ENCODE data around the gene PARP12.

The PARP12 gene

DNA sequence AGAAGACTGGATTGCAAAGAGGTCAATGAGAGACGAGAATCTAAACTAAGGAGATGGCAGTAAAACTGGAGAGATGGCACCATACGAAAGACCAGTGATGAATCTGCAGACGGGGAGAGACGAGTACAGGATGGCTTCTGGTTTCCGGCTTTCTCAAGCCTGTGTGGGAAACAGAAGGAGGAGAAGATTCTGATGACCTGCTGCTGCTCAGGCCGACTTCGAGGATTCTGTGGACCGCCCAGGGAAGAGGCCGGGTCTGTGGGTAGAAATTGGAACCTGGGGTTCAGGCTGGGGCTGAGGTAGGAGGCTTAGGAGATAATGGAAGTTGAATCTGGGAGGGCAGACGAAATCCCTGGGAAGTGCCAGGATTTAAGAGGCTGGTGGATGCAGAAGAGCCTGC lies 48.6 kb downstream of the PARP12 start:
- DNase-seq (ENCODE audit: low read depth): no peak

DNA sequence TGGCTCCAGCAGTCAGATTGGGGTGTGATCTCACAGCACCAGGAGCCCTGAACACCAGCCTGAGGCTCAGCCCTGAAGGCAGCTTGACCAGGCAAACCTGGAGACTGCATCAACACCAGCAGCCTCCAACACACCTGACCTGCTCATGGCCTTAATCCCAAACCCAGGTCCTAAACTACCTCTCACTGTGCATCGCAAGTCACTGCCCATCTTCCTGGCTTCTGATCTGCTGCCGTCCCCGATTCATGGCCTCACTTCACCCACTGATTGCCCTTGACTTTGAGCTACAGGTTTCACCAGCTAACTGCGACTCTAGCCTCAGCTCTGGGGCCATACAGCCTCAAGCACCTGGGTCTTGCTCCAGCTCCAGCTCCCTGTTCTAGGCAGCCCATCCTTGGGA lies 49.1 kb downstream of the PARP12 start:
- DNase-seq (ENCODE audit: low read depth): no peak

DNA sequence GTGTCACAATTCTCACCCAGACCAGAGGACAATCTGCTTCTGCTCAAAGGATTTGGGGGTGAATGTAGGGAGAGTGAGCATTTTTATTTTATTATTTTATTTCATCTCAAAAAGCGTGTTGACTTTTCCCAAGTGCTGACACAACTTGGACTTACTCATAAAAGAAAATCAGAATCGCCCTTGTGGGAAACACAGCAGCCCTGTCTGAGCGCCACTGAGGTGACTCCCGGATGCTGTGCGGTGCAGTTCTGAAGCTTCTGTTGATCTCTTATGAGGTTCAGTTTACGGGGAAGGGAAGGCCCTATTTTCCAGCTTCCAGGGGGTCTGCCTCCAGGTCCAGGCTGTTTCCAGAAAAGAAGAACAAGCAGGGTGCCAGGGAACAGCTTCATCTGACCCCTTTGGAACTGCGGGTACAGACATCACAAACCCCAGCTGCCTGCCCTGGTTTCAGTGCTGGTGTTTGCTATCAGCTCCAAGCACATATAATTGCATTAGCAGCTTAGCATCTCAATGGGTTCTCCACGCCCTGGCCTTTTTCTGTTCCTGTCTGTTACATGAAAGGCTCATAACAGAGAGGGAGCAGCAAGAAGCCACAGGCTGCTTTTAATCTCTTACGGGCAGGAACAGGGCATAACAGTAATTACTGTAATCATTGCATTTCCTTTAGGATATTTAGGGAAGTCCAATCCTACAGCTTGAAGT lies 52.4 kb downstream of the PARP12 start:
- DNase-seq (ENCODE audit: low read depth): no peak

- no peak for DNase-seq (ENCODE audit: low read depth)
Observed at GRCh38 chr7:140009735-140010134, 53.0 kb downstream of the PARP12 start.

DNA sequence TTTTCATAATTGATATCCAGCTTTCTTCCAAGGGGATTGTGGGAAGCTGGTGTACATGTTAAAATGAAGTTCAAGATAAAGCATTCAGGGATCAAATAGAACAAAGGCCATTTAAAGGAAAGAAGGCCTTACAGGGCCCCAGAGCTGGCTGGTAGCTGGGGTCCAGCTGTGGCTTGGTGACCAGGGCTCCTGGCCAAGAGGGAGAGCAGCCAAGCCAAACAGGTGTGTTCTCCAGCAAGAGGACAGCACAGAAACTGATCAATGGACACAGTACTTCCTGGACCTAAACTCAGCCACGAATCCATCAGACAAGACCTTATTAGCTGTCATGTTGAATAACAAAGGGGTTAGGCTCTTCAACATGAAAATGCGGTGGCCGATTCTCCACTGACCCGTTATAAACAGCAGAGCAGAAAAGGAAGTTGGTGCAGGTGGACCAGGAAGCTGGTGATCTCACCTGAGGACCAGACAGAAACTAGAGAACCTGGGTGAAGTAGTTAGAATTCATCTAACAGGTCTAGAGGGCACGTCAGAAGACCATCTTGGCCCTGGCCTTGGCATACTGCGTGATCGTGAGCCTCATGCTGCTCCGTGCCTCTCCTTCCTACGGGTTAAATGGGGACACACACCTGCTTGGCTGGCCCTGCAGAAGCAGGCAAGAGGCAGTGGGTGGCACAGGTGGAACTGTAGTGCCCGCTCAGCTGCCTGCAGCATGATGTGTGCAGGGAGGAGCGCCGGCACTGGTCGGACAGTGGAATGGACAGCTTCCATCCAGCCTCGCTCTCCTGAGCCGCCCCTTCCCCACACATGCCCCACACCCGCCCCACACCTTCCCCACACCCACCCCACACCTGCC lies 53.8 kb downstream of the PARP12 start:
- no peak for DNase-seq (ENCODE audit: low read depth)

GRCh38 chr7:140007051-140007690 lies 55.6 kb downstream of the PARP12 start:
- DNase-seq (ENCODE audit: low read depth): no peak

GRCh38 chr7:140006600-140006999 lies 56.2 kb downstream of the PARP12 start:
- no peak for DNase-seq (ENCODE audit: low read depth)

GRCh38 chr7:140005754-140006503 lies 56.8 kb downstream of the PARP12 start:
- DNase-seq (ENCODE audit: low read depth): peak; percentile 34

DNA sequence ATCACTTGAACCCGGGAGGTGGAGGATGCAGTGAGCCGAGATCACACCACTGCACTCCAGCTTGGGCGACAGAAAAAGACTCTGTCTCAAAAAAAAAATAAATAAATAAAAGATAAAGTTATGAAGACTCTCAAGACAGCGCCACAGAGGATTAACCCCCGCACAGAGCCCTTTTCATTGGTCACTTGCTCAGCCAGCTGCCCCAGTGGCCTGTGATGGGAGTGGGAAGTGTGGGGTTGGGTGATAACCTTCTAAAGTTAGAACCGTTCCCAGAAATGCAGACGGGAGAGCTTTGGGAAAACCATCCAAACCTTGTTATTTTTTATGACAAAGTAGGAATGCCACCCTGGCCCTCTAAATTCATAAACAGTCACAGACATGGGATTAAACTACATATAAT lies 57.4 kb downstream of the PARP12 start:
- DNase-seq (ENCODE audit: low read depth): no peak

GRCh38 chr7:140004672-140005071 lies 58.1 kb downstream of the PARP12 start:
- DNase-seq (ENCODE audit: low read depth): no peak

- peak; percentile 70 for DNase-seq (ENCODE audit: low read depth)
Observed at GRCh38 chr7:140003913-140004382, 58.8 kb downstream of the PARP12 start.

GRCh38 chr7:140000666-140001268 lies 62.0 kb downstream of the PARP12 start:
- no peak for DNase-seq (ENCODE audit: low read depth)

GRCh38 chr7:139999516-139999915 lies 63.2 kb downstream of the PARP12 start:
- no peak for DNase-seq (ENCODE audit: low read depth)

GRCh38 chr7:139998572-139998971 lies 64.2 kb downstream of the PARP12 start:
- DNase-seq (ENCODE audit: low read depth): no peak

- DNase-seq (ENCODE audit: low read depth): peak; percentile 64
Observed at GRCh38 chr7:139995017-139995915, 67.5 kb downstream of the PARP12 start.

DNA sequence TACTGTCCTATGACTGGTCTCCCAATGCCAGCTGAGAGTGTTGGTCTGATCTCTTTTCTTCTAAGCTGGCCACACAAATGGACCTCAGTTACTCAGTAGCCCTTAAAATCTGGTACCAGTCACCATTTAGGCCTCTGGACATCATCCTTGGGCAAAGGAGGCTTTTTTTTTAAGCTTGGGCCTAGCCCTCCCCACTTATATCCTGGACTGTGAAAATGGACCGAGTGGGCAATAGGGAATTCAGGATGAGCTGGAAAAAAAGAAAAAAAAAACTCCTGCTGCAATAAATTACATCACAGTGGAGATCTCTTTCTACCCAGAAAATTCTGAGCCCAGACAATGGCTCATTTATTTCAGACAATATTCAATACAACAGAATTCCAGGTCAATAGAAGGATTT lies 68.4 kb downstream of the PARP12 start:
- DNase-seq (ENCODE audit: low read depth): no peak

DNA sequence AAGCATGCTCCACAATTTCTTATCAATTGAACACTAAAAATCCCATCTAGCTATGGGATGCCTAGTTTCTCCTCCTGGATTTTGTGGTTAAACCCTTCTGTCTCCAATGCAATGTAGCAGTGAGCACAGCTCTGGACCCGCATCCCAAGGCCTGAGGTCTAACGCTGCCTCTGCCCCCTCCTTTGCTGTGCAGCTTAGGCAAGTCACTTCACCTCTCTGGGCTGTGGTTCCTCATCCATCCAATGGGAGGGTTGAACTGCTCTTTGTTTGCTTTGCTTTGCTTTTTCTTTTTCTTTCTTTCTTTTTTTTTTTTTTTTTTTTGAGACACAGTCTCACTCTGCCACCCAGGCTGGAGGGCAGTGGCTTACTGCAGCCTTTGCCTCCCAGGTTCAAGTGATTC lies 69.2 kb downstream of the PARP12 start:
- DNase-seq (ENCODE audit: low read depth): no peak

DNA sequence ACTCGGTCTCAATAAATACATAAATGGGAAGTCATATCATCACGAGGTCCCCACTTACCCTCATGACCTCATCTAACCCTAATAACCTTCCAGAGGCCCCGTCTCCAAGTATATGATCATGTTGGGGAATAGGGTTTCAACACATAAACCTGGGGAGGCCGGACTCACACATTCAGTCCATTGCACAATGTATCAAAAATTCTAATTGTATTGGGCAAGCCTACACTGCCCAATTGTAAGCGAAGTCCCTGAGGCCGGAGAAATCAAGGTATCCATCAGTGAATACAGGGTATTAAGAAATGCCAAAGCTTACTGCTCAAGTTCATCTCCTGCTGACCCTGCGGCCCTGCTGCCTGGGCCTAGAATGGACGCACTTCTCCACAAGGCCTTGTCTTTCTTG lies 69.6 kb downstream of the PARP12 start:
- DNase-seq (ENCODE audit: low read depth): no peak

- DNase-seq (ENCODE audit: low read depth): peak; percentile 52
Observed at GRCh38 chr7:139992353-139993044, 70.3 kb downstream of the PARP12 start.

DNA sequence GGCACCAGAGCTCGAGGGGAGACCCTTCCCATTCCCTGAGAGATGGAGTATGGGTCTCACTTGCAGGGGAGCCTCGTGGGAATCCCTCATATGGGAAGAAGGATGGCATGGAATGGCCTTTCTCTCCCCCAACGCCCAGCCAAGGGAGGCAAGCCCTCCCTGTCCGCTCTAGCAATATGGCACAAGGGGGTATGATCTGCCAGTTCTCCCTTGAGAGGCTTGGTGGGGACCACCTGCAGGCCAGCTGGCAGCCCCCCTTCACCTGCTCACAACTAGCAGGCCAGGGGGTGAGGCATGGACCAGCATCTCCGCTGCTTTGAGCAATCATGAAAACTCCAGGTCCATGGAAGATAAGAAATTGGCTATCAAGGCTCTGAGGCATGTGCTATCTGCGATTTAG lies 70.8 kb downstream of the PARP12 start:
- DNase-seq (ENCODE audit: low read depth): no peak

All from amniotic epithelial cell (primary cell).